Stimulated activated CD4-positive, alpha-beta T cell treated with anti-CD3 and anti-CD28 coated beads, Interleukin-4, amount 100 ng/mL, for 48 hours (primary cell): ENCODE data around the gene LTBP4.
"Not testable (repeated sequence)": the region's sequence is repeated elsewhere in the genome, so short reads cannot be mapped to it uniquely, and the experiment has no call there.

Experiments used
- DNase-seq, 2 donors: peaks; one replicate each; pipeline ENCODE4 v3.0.0-alpha.2; 2020; ENCODE audit warnings: low read depth in 2 of 2

LTBP4 gene

GRCh38 chr19:40629346-40629745 is 28.2 kb downstream of the LTBP4 start:
- DNase-seq, result no peak

DNA sequence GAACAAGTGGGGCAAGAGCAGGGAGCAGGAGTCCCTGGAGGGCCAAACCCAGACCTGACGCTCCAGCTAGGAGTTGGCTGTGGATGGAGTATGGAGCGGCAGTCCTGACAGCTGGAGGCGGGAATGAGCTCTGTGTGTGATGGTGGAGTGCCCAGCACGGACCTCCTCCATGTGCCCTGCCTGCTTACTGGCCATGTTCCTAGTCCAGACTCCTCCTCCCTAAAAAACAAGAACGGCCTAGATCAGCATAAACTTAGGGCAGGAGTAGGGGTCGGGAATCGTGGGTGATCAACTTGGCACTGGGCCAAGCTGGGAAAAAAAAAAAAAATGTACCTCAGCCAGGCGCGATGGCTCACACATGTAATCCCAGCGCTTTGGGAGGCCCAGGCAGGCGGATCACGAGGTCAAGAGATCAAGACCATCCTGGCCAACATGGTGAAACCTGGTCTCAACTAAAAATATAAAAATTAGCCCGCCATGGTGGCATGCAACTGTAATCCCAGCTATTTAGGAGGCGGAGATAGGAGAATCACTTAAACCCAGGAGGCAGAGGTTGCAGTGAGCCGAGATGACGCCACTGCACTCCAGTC is 29.5 kb downstream of the LTBP4 start:
- no peak for DNase-seq

GRCh38 chr19:40632311-40633036 is 31.3 kb downstream of the LTBP4 start:
- DNase-seq, result no peak

DNA sequence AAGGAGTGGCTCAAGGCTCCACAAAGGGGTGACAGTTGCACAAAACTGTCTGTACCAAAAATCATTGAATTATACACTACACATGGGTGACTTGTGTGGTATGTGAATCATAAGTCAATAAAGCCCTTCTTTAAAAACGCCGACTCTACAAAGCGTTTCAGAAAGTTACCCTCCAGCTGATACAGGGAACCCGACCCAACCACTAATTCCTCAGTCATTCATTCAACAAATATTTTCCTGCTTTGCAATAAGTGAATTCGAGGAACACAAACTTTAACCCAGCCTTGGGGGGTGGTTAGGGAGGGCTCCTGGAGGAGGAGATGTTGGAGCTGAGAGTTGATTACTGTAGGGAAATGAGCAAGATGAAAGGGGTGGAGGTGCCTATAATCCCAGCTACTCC is 32.0 kb downstream of the LTBP4 start:
- DNase-seq, result no peak

DNA sequence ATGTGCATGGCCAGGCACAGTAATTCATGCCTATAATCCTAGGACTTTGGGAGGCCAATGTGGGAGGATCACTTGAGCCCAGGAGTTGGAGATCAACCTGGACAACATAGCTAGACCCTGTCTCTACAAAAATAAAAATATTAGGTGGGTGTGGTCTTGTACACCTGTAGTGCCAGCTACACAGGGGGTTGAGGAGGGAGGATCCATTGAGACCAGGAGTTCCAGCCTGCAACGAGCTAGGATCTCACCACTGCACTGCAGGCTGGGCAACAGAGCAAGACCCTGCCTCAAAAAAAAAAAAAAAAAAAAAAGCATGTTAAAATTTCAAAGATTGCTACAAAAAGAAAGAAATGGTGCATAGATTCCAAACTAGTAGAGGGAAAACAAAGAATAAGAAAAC is 37.2 kb downstream of the LTBP4 start:
- DNase-seq, result no peak

GRCh38 chr19:40639638-40639982 is 38.4 kb downstream of the LTBP4 start:
- DNase-seq, result no peak

GRCh38 chr19:40640744-40641143 is 39.6 kb downstream of the LTBP4 start:
- no peak for DNase-seq

DNA sequence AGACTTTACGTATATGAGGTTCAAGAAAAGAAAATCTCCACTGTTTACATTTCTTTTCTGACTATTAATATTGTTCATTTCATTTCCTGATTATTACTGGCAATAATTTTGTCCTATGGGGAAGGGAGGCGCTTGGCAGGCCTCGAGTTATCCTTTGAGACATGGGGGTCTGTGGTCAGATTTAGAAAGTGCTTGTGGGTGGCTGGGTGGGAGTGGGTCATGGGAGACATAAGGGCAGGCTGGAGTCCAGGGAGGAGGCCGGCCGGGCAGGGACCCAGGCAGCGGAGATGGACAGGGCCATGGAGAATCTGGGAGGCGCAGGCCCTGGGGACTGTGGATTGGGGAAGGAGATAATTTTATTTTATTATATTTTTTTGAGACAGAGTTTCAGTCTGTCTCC is 40.1 kb downstream of the LTBP4 start:
- DNase-seq, result no peak

DNA sequence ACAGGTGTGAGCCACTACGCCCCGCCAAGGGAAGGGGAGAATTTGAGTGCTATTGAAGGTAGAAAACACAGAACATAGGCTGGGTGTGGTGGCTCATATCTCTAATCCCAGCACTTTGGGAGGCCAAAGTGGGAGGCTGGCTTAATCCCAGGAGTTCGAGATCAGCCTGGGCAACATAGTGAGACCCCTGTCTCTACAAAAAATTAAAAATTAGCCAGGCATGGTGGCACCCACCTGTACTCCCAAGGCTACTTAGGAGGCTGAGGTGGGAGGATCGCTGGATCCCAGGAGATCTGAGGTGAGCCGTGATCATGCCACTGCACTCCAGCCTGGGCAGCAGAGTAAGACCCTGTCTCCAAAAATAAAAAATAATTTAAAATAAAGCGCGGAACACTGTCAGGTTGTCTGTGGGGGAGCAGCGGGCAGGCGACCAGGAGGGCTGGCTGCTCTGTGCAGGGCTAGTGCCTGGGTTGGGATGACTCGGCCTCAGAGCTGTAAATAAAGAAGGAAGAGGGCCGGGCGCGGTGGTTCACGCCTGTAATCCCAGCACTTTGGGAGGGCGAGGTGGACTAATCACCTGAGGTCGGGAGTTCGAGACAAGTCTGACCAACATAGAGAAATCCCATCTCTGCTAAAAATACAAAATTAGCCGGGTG is 41.0 kb downstream of the LTBP4 start:
- no peak for DNase-seq

DNA sequence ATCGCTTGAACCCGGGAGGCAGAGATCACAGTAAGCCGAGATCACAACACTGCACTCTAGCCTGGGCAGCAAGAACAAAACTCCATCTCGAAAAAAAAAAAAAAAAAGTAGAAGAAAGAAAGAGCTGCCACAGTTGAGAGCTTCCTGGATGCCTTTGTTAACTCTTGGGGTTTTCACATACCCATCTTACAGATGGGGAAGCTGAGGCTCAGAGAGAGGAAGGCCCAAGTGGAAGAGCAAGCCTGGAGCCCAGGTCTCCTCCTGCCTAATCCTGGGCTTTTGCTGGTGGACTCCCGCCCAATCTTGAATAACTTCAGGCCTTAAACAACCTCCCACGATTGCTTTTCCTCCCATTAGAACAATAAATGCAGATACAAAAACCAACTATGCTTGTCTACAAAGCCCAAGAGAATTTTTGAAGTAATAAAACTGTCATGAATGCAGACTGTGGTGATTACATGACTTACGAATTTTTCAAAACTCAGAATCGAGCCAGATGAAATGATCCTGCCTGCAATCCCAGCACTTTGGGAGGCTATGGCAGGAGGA is 41.7 kb downstream of the LTBP4 start:
- DNase-seq, result no peak

DNA sequence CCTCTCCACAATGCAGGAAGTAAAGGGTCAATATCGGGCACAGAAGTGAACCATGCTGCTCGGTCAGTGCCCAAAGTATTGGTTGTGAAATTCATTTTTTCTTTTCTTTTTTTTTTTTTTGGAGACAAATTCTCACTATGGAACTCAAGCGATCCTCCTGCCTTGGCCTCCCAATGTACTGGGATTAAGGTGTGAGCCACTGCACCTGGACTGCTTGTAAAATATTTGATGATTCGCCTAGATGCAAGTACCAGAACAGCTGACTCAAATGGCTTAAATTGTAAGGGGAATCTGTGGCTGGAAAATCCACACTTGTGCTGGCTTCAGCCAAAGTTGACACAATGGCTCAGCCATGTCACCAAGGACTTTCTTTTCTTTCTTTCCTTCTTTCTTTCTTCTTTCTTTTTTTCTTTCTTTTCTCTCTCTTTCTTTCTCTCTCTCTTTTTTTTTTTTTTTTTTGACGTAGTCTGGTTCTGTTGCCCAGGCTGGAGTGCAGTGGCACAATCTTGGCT is 45.6 kb downstream of the LTBP4 start:
- no peak for DNase-seq

DNA sequence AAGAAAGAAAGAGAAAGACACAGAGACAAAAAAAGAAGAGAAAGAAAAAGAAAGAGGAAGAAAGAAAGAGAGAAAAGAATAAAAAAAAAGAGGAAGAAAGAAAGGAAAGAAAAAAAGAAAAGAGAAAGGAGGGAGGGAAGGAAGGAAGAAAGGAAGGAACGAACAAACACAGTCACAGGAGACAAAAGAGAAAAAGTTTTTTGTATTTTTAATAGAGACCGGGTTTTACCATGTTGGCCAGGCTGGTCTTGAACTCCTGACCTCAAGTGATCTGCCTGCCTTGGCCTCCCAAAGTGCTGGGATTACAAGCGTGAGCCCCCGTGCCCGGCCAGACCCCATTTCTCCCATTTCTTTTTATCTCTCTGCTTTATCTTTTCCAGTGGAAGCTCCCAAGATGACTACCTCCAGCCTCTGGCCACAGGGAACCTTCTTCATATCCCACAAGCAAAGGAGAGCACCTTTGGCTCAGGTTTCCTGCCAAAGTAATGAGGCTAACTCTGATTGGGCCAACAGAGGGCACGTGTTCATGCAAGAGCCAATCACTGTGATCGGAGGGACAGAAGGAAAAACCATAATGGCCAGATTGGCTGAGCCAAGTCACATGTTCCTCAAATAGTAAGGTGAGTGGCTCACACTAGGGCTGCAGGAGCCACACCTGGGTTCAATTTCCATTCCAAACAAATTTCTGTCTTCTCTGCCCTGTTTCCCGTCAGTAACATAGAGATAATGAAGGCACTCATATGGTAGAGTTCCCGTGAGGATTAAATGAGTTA is 48.9 kb downstream of the LTBP4 start:
- DNase-seq, result not testable (repeated sequence)

GRCh38 chr19:40650749-40651305 is 49.7 kb downstream of the LTBP4 start:
- no peak for DNase-seq

- not testable (repeated sequence) for DNase-seq
These were observed 51.1 kb downstream of the LTBP4 start for GRCh38 chr19:40652303-40652702.

DNA sequence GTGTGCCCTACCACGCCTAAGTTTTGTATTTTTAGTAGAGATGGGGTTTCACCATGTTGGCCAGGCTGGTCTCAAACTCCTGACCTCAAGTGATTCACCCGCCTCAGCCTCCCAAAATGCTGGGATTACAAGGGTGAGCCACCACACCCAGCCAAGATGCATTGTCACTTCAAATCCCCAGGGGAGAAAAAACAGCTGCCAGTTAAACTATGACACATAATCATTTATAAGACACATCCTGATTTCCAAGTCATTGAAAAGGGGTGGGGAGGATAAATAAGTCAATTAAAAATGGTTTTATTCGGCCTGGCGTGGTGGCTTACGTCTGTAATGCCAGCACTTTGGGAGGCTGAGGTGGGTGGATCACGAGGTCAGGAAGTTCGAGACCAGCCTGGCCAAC is 54.5 kb downstream of the LTBP4 start:
- not testable (repeated sequence) for DNase-seq

GRCh38 chr19:40658031-40658430 is 56.9 kb downstream of the LTBP4 start:
- DNase-seq, result no peak

- no peak for DNase-seq
These were observed 57.9 kb downstream of the LTBP4 start for GRCh38 chr19:40659116-40659515.

DNA sequence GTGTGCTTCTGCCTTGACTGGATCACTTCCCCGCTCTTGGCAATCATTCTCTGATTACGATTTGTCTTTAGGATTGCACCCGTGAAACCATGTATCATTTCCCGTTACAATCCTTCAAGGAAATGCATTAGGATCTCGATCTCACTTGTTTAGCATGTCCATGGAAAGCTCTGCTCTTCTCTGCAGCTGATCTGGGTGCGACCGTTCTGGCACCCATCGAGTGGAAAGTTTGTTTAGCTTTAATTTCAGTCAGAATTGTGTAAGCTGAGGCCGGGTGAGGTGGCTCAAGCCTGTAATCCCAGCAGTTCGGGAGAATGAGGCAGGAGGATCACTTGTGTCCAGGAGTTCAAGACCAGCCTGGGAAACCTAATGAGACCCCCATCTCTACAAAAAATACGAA is 58.4 kb downstream of the LTBP4 start:
- DNase-seq, result no peak

GRCh38 chr19:40661616-40662015 is 60.4 kb downstream of the LTBP4 start:
- no peak for DNase-seq

DNA sequence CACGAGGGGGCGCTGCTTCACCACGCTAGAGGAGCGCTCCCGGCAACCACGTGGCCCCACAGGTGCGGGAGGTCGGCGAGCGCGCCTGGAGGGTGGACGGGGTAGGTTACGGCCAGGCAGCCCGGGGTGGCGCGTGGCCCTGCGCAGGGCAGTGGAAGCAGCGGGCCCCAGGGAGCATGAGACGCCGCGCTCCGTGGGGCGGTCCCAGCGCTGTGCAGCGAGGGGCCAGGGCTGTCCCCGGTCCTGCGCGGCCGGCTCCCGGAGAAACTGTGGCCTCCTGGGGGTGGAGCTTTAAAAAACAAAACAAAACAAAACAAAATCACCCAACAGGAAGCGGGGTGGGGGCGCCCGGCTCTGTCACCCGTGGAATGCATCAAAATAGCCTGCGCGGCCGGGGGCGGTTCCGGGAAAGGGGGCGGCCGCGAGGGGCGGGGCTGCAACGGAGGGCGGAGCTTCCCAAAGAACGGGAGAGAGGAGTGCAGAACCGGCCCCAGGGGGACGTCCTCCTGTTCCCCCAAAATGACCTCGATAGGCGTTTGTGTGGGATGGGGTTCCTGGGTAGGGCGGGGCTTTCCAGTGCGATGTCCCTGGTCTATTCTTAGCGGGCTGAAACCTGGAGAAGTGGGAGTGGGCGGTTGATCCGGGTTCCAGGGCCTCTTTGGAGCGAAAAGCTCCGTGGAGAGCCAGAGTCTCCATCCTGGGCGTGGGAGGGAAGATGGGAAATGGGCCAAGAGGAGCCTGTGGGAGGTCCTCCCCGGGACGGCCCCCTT is 61.9 kb downstream of the LTBP4 start:
- peak; percentile 88 to 95 for DNase-seq
